Measurements from ENCODE around the gene DAPK1. TPM values are rescaled to one million over a fixed set of nuclear protein-coding genes. Genes with fewer than 3 reads are reported as not detected.

Gene DAPK1
- total RNA-seq, 1 experiment from 2014 or later = 133 TPM

- DNase-seq = no peak
- CTCF ChIA-PET = no interaction called here
- intact Hi-C loops (cut with micrococcal nuclease; ENCODE audit: unreplicated experiment) = loop anchor here (5.0 to 10.0 kb wide), 2 partner anchors 45 to 68 kb away; no protein-coding TSS in a partner anchor
Measured at GRCh38 chr9:87572719-87573118, 75.1 kb downstream of the DAPK1 start.

GRCh38 chr9:87573841-87574342, 76.2 kb downstream of the DAPK1 start:
- Mint-ChIP-seq H3K27ac (ENCODE audit: unreplicated experiment) (no peak overlapping the region), H3K4me3 (ENCODE audit: low read depth, unreplicated experiment) (no peak overlapping the region), H3K4me1 (ENCODE audit: low read depth, unreplicated experiment) (peaks cover 50% of the 10 kb centered on the region), H3K9me3 (ENCODE audit: low read depth, unreplicated experiment) (no peaks in the 10 kb centered on the region), H3K36me3 (ENCODE audit: insufficient read depth, unreplicated experiment) (peaks cover 22% of the 10 kb centered on the region), H3K27me3 (ENCODE audit: unreplicated experiment) (no peaks in the 10 kb centered on the region)
- TF ChIP-seq CTCF (IDR thresholded peaks at IDR 0.05; ENCODE audit: unreplicated experiment) = no peak
- intact Hi-C loops (cut with micrococcal nuclease; ENCODE audit: unreplicated experiment) = loop anchor here (5.0 to 10.0 kb wide), 2 partner anchors 43 to 69 kb away; no protein-coding TSS in a partner anchor
- DNase-seq = no peak
- CTCF ChIA-PET = no interaction called here
- BruUV-seq (replicated peaks) = no TSS peak

More at GRCh38 chr9:87572719-87573118, 75.1 kb downstream of the DAPK1 start:
- peaks cover 22% of the 10 kb centered on the region for H3K36me3 Mint-ChIP-seq (ENCODE audit: insufficient read depth, unreplicated experiment)
- no TSS peak for BruUV-seq (replicated peaks)
- H3K4me3 Mint-ChIP-seq (ENCODE audit: low read depth, unreplicated experiment) = no peak overlapping the region
- H3K9me3 Mint-ChIP-seq (ENCODE audit: low read depth, unreplicated experiment) = no peaks in the 10 kb centered on the region
- TF ChIP-seq CTCF (IDR thresholded peaks at IDR 0.05; ENCODE audit: unreplicated experiment) = no peak
- no peak overlapping the region for H3K27ac Mint-ChIP-seq (ENCODE audit: unreplicated experiment)
- H3K27me3 Mint-ChIP-seq (ENCODE audit: unreplicated experiment) = no peaks in the 10 kb centered on the region
- H3K4me1 Mint-ChIP-seq (ENCODE audit: low read depth, unreplicated experiment) = peaks cover 57% of the 10 kb centered on the region

DNA sequence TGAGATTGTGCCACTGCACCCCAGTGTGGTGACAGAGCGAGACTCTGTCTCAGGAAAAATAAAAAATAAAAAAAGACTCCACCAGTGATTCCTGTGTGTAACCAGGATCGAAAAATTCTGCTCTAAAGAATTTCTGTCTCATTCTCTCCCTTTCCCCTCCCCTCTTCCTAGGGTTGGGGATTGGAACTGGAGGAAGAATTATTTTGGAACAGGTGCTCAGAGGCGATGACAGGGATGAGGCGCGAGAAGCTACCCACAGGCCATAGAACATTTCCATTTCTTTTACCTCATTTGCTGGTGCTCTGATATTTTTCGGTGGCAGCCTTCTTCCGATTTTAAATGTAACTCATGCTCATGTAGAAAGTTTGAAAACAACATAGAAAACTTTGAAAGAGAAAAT, 80.1 kb downstream of the DAPK1 start:
- no peak for TF ChIP-seq CTCF (IDR thresholded peaks at IDR 0.05; ENCODE audit: unreplicated experiment)
- H3K27me3 Mint-ChIP-seq (ENCODE audit: unreplicated experiment) = no peaks in the 10 kb centered on the region
- no peaks in the 10 kb centered on the region for H3K9me3 Mint-ChIP-seq (ENCODE audit: low read depth, unreplicated experiment)
- CTCF ChIA-PET = interaction anchor here (0.6 kb wide), 1 partner anchor 37 kb away, joined by 5 read pairs; no protein-coding TSS in a partner anchor
- H3K36me3 Mint-ChIP-seq (ENCODE audit: insufficient read depth, unreplicated experiment) = peaks cover 10% of the 10 kb centered on the region
- H3K27ac Mint-ChIP-seq (ENCODE audit: unreplicated experiment) = no peak overlapping the region
- H3K4me1 Mint-ChIP-seq (ENCODE audit: low read depth, unreplicated experiment) = peaks cover 41% of the 10 kb centered on the region
- H3K4me3 Mint-ChIP-seq (ENCODE audit: low read depth, unreplicated experiment) = no peak overlapping the region
- intact Hi-C loops (cut with micrococcal nuclease; ENCODE audit: unreplicated experiment) = loop anchor here (10.0 kb wide), 1 partner anchor 73 kb away; no protein-coding TSS in a partner anchor
- DNase-seq = no peak
- no TSS peak for BruUV-seq (replicated peaks)

GRCh38 chr9:87578625-87579024, 81.0 kb downstream of the DAPK1 start:
- Mint-ChIP-seq H3K27me3 (ENCODE audit: unreplicated experiment) (no peaks in the 10 kb centered on the region), H3K4me3 (ENCODE audit: low read depth, unreplicated experiment) (no peak overlapping the region), H3K4me1 (ENCODE audit: low read depth, unreplicated experiment) (peaks cover 47% of the 10 kb centered on the region), H3K27ac (ENCODE audit: unreplicated experiment) (no peak overlapping the region), H3K9me3 (ENCODE audit: low read depth, unreplicated experiment) (no peaks in the 10 kb centered on the region), H3K36me3 (ENCODE audit: insufficient read depth, unreplicated experiment) (peaks cover 13% of the 10 kb centered on the region)
- intact Hi-C loops (cut with micrococcal nuclease; ENCODE audit: unreplicated experiment) = loop anchor here (10.0 kb wide), 1 partner anchor 74 kb away; no protein-coding TSS in a partner anchor
- BruUV-seq (replicated peaks) = no TSS peak
- TF ChIP-seq CTCF (IDR thresholded peaks at IDR 0.05; ENCODE audit: unreplicated experiment) = no peak
- no peak for DNase-seq
- CTCF ChIA-PET = no interaction called here

Data from Calu3 (cell line).